OCI-LY1 (cell line): ENCODE measurements around the gene WEE1.

Source experiments
- EZH2 ChIP-seq: fragments of 200-600 bp; sonication (generic), shearing (Covaris generic); IDR thresholded peaks from 2 replicates; pipeline ENCODE4 v1.8.0; 2017; ENCODE audit warnings: borderline replicate concordance, mixed run types, mild to moderate bottlenecking, antibody characterized with exemption, low read length, moderate library complexity, mixed read lengths
- TF ChIP-seq, protein P1 (sequence below): fragments of 200-600 bp; sonication (generic), shearing (Covaris generic); IDR thresholded peaks from 2 replicates; pipeline ENCODE4 v1.5.1; 2017; ENCODE audit warnings: mild to moderate bottlenecking, antibody characterized with exemption, low read length, moderate library complexity, mixed read lengths

- TF ChIP-seq, protein P1, sequence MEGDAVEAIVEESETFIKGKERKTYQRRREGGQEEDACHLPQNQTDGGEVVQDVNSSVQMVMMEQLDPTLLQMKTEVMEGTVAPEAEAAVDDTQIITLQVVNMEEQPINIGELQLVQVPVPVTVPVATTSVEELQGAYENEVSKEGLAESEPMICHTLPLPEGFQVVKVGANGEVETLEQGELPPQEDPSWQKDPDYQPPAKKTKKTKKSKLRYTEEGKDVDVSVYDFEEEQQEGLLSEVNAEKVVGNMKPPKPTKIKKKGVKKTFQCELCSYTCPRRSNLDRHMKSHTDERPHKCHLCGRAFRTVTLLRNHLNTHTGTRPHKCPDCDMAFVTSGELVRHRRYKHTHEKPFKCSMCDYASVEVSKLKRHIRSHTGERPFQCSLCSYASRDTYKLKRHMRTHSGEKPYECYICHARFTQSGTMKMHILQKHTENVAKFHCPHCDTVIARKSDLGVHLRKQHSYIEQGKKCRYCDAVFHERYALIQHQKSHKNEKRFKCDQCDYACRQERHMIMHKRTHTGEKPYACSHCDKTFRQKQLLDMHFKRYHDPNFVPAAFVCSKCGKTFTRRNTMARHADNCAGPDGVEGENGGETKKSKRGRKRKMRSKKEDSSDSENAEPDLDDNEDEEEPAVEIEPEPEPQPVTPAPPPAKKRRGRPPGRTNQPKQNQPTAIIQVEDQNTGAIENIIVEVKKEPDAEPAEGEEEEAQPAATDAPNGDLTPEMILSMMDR, result no peak
- TF ChIP-seq EZH2, result no peak
These were observed 10.2 kb upstream of the WEE1 start for GRCh38 chr11:9563196-9563730.
